ENCODE results near the gene GNG13. TPM values are rescaled to one million over a fixed set of nuclear protein-coding genes. Genes with fewer than 3 reads are reported as not detected.
"Not testable (repeated sequence)": the region's sequence is repeated elsewhere in the genome, so short reads cannot be mapped to it uniquely, and the experiment has no call there.

GNG13 gene
- polyA plus RNA-seq, 4 donors: 0.15 to 0.46 TPM; not detected in 2

DNA sequence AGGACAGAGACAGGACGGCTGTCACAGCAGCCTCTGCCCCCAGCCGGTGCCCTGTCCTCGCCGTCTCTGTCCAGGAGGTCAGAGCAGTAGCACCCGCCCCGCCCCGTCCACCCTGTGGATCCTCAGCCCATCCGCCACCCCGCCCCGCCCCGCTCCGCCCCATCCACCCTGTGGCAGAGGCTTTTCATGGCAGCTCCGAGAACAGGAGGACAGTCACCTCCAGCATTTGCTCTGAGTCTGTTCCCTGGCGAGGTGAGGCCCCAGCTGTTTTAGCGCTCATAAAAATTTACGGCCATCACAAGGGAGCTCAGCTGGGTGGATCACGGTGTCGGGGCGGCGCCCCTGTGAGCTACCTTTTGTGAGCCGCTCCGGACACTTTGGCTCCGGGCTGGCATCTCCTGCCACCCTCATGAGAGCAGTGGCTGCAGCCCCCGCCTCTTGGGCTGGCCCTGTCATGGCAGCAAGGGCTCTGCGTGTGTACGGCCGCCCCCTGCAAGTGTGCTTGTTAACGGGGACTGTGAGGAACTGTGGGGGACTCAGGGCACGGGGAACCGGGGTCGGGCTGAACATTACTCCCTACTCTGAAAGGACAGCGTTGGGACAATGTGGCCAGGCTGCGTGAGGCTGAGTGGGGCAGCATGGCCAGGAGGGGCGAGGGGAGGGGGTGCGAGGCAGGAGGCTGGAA, 32.3 kb upstream of the GNG13 start:
- no peak for DNase-seq (ENCODE audit: low read depth in 4 of 4, low spot score in 3 of 4)

DNA sequence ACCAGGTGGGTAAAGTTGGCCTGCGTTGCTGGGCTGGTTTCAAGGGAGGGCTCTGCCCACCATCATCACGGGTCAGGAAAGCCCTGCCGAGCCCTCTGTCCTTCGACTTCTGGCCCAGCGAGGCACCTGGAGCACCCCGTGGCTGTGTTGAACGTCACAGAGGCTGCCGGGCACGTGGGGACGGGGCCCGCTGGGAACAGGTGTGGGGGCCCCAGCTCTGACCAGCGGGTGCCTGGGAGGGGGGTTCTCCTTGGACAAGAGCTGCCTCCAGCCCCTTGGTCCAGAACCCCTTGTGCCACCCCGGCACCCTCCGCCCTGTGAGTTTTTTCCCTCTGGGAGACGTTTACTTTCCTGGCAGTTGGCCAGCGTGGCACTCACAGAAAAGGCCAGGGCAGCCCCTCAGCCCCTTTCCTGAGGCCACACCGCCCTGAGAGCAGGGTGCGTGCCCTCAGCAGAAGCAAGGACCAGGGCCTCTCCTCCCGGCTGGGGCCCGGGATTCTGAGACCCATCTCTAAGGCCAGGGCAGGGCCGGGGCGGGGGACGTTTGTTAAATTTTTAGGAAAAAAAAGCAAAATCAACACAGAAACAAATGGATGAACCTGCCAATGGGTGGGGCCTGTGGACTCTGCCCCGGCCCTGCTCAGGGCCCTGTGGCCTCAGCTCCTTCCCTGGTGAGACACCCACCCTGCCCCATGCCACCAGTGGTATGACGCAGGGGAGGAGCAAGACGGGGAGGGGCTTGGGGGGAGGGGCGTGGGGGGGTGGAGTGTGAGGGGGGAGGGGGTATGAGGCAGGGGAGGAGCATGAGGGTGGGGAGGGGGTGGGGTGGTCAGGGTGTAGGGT, 31.3 kb upstream of the GNG13 start:
- DNase-seq (ENCODE audit: low read depth in 4 of 4, low spot score in 3 of 4): no peak

DNA sequence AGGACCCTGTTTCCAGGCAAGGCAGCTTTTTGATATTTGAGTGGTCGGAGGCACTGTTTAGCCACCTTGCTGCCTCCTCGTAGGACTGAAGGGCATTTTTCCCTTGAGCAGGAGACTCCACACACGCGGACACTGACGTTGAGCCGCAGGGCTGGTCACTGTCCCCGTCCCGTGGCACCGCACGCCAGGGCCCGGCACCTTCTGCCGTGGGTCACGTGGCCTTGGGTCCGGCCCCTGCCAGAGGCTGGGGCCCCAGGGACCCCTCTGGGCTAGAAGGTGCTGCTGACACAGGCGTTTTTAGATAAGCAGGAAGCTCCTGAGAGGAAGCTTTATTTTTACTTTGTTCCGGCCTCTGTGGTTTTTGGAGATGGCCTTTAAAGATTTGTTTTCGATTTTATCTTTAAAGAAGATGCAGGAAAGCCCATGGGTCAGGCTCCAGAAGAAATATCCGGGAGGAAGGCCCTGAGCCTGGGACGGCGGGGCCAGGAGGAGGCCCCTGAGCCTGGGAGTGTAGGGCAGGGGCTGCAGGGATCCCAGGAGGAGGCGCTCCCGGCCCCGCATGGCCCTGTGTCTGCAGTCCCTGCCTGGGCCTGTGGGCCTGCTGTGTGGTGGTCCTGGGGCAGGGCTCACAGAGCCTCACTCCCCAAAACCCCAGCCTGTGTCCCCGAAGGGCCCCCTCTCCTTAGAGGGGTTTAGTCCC, 30.5 kb upstream of the GNG13 start:
- no peak for DNase-seq (ENCODE audit: low read depth in 4 of 4, low spot score in 3 of 4)

DNA sequence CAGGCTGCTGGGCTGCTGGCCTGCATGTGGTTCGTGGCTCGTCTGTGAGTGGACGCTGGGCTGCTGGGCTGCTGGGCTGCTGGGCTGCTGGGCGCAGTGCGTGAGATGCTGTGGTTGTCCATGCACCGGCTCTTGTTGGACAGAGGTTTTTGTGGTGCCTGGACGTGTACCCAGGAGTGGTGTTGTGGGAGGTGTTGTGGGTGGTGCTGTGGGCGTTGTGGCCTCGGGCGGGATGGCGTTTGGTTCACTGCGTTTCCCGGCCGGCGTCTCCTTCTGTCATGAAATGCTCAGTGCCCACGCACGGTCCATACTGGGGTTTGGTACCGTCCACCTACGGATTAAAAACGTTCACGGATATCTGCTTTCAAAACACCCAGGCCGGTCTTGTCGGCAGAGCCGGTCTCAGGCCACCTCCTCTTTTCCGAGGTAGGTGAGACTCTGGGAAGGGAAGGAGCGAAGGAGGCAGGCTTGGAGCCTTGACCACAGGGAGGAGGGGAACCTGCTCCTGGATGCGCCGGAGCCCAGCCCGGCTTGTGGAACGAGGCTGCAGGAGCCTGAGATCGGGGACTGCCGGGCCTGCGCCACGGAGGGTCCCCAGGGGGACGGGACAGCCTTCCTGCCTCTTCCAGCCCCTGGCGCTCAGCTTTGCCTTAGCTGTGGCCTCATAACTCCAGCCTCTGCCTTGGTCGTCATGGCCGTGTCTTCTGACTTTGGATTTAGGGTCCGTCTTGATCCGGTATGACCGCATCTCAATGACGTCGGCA, 29.8 kb upstream of the GNG13 start:
- DNase-seq (ENCODE audit: low read depth in 4 of 4, low spot score in 3 of 4): no peak

DNA sequence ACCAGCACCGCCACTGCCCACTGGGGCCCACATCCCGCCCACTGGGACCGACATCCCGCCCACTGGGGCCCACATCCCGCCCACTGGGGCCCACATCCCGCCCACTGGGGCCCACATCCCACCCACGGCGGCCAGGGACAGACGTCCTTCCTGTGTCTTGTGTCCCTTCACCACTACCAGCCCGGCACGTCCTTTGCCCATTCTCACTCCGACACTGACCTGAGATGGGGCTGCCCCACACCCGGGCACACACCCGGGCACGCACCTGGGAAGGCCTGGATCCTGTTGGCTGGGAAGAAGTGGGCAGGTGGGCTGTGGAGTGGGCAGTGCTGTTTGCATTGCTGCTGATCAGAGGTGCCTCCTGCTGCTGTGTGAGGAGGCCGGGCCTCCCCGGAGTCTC, 28.4 kb upstream of the GNG13 start:
- no peak for DNase-seq (ENCODE audit: low read depth in 4 of 4, low spot score in 3 of 4)

DNA sequence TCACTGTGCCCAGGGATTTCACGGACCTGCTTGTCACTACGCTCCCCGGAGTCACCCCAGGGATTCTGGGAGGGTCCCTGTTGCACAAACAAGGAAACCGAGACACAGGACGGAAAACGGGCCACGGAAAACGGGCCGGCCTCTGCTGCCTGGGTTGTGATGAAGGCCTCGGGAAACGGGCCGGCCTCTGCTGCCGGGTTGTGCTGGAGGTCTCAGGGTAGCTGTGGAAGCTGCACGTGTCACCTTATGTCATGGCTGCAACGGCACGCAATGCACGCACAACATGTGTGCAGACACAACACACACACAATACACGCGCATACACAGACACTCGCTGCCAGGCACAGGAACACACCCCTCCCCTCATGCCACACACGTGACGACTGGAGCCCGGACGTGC, 27.0 kb upstream of the GNG13 start:
- DNase-seq (ENCODE audit: low read depth in 4 of 4, low spot score in 3 of 4): no peak

DNA sequence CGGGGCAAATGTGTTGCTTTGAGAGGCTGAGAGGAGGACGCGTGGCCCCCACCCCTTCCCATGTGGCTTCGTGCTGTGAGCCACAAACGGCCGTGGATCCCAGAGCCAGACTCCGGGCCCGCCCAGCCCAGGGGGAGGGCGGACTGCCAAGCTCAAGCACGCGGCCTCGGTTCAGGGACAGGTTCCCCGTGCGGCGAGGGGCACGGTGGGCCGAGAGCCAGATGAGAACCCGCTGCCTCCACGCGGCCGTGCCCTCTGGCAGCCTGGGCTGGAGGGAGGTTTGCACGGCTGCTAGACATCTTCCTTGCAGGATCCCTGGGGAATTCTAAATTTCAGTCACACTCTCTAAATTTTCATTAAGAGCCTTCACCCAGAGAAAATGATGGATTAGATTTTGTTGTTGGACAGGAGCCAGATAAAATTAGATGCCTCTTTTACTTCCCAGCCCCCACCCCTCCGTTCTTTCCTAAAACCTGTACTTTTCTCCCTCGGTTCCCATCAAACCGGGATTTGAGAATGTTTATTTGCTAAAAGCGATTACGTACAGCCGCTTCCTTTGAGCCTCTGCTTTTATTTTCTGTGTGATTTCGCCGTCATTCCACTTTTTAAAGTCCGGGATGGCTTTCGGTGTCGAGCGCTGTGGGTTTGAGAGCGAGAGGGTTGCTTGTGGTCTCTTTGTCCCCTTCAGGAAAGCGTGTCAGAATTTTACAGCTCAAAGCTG, 25.0 kb upstream of the GNG13 start:
- DNase-seq (ENCODE audit: low read depth in 4 of 4, low spot score in 3 of 4): no peak

DNA sequence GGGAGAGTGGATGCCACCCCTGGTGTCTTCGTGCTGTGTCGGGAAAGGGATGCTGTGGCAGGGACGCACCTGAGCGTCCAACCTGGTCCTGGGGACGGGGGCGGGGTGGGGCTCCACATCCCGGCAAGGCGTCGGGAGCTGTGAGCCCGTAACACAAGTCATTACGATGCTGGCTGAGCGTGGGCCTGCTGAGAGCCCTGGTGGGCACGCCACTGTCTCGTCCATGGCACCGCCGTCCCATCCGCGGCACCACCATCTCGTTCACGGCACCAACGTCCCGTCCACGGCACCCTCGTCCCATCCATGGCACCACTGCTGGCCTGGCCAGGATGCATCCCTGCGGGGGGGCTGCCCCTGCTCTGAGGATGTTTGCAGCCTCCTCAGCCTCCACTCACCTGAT, 24.1 kb upstream of the GNG13 start:
- no peak for DNase-seq (ENCODE audit: low read depth in 4 of 4, low spot score in 3 of 4)

DNA sequence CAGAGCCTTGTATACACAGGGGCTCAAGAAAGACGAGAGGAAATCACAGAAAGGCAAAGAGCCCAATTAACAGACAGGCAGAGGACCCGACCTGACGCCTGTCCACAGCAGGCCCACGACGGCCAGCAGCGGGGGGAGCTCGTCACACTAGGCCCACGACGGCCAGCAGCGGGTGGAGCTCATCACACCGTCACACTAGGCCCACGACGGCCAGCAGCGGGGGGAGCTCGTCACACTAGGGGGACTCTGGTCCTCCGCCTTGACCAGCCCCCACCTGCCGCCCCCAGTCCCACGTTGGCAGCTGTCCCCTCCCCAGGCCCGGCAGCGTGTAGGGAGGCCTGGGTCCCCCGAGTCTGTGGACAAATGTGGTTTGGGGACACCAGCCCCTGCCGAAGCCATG, 23.7 kb upstream of the GNG13 start:
- no peak for DNase-seq (ENCODE audit: low read depth in 4 of 4, low spot score in 3 of 4)

DNA sequence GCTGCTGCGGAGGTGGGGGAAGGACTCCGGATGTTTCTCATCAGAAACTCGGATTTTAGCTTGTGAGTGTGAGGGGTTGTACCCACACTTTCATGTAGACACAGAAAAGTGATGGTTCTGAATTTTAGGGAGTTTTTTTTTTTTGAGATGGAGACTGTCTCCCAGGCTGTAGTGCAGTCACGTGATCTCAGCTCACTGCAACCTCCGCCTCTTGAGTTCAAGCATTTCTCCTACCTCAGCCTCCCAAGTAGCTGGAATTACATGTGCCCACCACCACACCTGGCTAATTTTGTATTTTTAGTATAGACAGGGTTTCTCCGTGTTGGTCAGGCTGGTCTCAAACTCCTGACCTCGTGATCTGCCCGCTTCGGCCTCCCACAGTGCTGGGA, 22.4 kb upstream of the GNG13 start:
- no peak for DNase-seq (ENCODE audit: low read depth in 4 of 4, low spot score in 3 of 4)

DNA sequence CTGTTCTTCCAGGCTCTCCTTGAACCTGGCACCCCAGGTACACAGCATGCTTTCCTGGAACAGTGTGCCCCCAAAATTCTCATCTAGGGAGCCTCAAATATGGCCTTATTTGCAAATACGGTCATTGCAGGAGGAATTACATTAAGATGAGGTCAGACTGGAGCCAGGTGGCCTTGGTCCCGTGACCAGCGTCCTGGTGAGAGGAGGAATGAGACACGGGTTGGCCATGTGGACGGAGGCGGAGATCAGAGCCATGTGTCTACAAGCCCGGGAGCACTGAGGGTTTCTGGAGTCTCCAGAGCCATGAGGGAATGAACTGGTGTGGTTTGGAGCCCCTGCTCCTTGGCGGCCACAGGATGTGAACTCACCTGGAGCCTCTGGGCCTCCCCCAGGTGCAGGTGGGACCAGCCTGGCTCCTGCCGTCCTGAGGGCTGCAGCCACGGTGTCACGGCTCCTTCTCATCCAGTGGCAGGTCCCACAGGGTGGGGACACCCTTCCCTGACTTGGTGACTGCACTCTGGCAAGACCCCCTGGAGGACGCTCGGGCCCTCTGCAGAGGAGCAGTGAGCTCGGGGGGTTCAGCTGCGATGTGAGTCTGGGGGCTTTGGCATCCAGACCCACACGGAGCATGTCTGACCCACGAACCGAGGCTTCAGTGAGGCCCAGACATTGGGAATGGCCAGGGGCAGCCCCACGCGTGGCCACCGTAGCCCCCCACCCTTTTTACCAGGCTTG, 21.8 kb upstream of the GNG13 start:
- DNase-seq (ENCODE audit: low read depth in 4 of 4, low spot score in 3 of 4): no peak

DNA sequence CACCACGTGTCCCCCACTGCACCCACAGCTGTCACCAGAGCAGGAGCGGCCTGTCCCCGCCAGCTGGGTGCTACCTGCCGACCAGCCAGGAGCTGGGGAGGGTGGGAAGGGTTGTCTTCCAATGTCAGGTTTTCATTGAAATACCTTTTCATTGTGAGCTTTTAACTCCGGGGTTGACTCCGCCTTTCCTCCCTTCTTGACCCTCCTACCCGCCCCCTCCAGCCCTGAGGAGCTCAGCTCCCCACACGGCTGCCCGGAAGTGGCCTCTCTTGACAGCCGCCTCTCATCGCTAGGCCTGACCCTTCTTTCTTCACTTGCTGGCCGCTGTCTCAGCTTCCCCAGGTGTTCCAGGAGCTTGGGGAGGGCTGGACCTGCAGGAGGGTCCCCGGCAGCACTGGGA, 21.2 kb upstream of the GNG13 start:
- no peak for DNase-seq (ENCODE audit: low read depth in 4 of 4, low spot score in 3 of 4)

DNA sequence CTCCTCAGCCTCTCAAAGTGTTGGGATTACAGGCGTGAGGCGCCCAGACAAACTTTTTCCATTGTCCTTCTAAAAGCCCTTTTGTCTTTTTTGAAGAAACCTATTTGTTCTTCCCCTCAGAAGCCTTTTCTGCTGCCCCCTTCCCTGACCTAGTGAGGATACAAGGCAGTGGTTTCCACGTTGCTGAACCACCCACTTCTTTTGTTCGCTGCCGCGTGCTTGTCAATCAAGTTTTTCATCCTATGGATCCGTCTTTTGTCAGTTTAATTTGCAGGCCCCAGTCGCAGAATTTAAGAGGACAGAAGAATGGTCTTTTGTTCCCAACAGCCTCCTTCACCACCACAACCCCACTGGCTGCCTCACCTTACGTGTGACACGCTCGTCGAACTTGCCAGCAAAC, 20.2 kb upstream of the GNG13 start:
- no peak for DNase-seq (ENCODE audit: low read depth in 4 of 4, low spot score in 3 of 4)

DNA sequence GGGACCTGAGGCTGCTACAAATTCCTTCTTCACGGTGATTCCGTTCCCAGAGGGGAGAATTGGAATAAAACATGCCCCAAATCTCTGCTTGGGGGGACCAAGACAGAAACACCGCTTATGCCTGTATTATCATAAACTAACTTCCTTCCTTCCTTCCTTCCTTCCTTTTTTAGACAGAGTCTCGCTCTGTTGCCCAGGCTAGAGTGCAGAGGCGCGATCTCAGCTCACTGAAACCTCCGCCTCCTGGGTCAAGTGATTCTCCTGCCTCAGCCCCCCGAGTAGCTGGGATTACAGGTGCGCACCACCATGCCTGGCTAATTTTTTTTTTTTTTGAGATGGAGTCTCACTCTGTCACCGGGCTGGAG, 19.5 kb upstream of the GNG13 start:
- not testable (repeated sequence) for DNase-seq (ENCODE audit: low read depth in 4 of 4, low spot score in 3 of 4)

DNA sequence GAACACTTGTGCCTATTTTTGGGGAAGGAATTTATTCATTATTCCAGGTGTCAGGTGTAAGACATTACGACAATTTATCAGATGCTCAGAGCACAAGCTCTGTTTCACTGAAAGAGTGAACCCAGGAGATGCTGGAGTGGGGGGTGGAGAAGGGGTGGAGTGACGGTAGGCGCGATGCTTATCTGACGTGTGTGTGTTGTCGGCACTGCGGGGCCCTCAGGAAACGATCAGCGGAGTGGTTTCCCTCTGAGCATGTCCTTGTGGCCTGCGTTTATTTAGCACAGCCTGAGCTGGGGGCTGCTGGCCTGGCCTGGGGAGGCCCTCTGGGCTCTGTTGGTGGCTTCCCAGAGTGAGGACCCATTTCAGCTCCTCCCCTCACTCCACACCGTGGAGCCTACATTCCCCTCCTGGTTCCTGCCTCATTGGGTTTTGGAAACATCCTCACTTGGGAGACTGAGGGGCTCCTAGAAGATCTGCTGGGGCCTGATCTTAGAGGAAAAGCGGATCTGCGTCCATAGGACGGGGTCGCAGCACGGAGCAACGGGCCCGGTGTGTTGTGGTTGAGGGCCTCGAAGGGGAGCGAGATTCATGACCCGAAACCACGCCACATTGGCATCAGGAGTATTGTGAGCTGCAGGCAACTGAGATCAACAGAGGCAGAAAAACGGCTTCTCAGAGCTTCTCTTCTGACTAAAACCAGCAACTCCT, 19.0 kb upstream of the GNG13 start:
- no peak for DNase-seq (ENCODE audit: low read depth in 4 of 4, low spot score in 3 of 4)

DNA sequence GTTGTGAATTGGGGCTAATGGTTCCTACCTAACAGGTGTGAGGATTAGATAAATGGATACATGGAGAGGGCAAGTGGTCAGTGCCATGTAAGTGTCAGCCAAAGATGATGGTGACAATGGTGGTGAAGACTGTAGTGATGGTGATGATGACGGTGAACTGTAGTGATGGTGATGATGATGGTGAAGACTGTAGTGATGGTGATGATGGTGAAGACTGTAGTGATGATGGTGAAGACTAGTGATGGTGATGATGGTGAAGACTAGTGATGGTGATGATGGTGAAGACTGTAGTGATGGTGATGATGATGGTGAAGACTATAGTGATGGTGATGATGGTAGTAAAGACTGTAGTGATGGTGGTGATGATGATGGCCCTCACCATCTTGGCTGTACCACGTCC, 18.1 kb upstream of the GNG13 start:
- no peak for DNase-seq (ENCODE audit: low read depth in 4 of 4, low spot score in 3 of 4)

DNA sequence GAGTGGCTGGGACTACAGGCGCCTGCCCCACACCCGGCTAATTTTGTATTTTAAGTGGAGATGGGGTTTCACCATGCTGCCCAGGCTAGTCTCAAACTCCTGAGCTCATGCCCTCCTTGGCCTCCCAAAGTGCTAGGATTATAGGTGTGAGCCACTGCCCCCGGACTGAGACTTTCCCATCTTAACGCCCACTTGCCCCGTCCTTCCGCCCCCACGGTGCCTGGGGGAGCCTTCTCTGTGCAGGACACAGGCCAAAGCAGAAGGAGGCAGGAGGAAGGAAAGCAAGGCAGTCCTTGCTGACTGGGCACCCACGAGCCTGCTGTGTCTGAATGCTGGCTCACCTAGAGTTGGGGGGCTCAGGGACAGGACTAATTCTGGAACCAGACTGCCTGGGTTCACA, 17.6 kb upstream of the GNG13 start:
- DNase-seq (ENCODE audit: low read depth in 4 of 4, low spot score in 3 of 4): no peak

DNA sequence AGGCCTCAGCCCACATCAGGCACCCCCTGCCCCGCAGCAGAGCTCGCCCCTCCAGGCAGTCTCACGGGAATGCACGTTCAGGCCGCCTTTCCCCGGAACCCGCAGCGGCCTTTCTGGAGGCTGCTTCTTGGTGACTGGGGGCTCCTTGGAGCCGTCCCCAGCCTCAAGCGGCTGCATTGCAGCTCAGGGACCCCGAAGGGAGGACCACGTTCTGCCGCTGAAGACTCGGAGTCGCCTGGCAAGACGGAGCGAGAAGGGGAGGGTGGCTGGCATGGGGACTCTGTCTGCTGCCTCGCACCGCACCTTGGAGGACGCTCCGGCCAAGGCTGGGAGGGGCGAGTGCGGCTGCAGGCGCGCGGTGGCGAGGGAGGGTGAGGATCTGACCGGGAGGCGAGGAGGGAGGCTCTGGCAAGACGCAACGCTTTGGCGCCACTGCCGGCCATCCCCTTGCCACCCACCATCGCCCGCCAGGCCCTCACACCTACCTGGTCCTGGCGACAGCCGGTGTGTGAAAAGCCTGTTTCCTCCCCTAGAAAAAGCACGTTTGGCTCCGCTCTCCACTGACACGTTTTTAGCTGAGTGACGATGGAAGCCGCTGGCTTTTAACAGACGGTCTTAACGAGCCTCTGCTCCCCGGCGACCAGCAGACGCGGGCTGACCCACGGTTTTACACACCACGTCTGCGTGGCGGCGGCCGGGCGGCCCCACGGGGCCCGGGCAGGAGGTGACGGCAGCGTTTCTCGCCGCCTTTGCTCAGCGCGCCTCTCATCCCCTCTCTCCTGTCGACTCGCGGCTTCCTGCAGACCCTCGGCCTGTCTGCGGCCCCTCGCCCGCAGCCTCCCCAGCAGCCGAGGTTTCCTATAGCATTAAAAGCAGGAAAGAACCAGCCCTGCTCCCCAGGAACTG, 16.7 kb upstream of the GNG13 start:
- DNase-seq (ENCODE audit: low read depth in 4 of 4, low spot score in 3 of 4): no peak
